HCT116 (cell line): Measurements from ENCODE around the gene ARHGEF9. TPM values are rescaled to one million over a fixed set of nuclear protein-coding genes. Genes with fewer than 3 reads are reported as not detected.

ENCODE experiments used
- ATAC-seq: fragments of 200-7000 bp; cut with Tn5 transposase; 2 replicates; pipeline ENCODE4 v1.9.1; 2020; ENCODE audit warnings: mild to moderate bottlenecking, moderate library complexity
- BruUV-seq: library from RNA; stranded (reverse); fragments of 400-500 nt; replicated peaks from 2 replicates; lab custom pipeline; 2021; lab: Mats Ljungman, UMichigan
- CTCF ChIA-PET: fragments of 300-600 bp; sonication (Branson Sonifier 250); formaldehyde crosslinking; loops from one replicate; lab custom pipeline; 2021; ENCODE audit warnings: antibody characterized with exemption; lab: Charles Lee
- POLR2A ChIA-PET: fragments of 300-600, 350-600 bp; sonication (Branson Sonifier 250); formaldehyde crosslinking; loops from one replicate; lab custom pipeline; 2021; ENCODE audit warnings: antibody characterized with exemption; lab: Charles Lee
- RAD21 ChIA-PET, 2 experiments: fragments of 300-600 bp; sonication (Branson Sonifier 250); formaldehyde crosslinking; loops; one replicate each; lab custom pipeline; 2023; ENCODE audit warnings: low total read pairs in 2 of 2; ENCODE audit not compliant: uncharacterized antibody in 2 of 2, unreplicated experiment in 2 of 2, low non-redundant PET in 1 of 2; lab: Charles Lee
- DNase-seq: peaks from one replicate; pipeline ENCODE4 v3.0.0-alpha.2; 2010; ENCODE audit warnings: low read depth, low spot score
- H2AFZ ChIP-seq: fragments of 200-600 bp; shearing (Covaris generic), sonication (generic); 2 replicates; pipeline ENCODE4 v1.6.1; 2017; ENCODE audit warnings: low read depth, mixed run types, mixed read lengths, antibody characterized with exemption, low read length; ENCODE audit not compliant: poor library complexity, severe bottlenecking
- H3K27ac ChIP-seq: 2 replicates; pipeline ENCODE4 v1.5.1; 2012; ENCODE audit warnings: low read depth, low read length
- H3K27me3 ChIP-seq: fragments of 200-600 bp; sonication (generic); 2 replicates; pipeline ENCODE4 v1.6.1; 2016; ENCODE audit warnings: mixed run types, low read length, mixed read lengths; ENCODE audit not compliant: insufficient read depth
- H3K36me3 ChIP-seq, 2 experiments: fragments of 200-500 bp in 1 of 2; fragments of 200-600 bp in 1 of 2; sonication (Bioruptor generic) in 1 of 2; sonication (generic) in 1 of 2; 2 replicates each; pipeline versions ENCODE4 v1.5.1 to v1.6.1; 2014 to 2016; ENCODE audit warnings: low read length in 2 of 2, inconsistent platforms in 1 of 2, mixed read lengths in 1 of 2, mixed run types in 1 of 2; ENCODE audit not compliant: insufficient read depth in 2 of 2, control insufficient read depth in 1 of 2
- H3K4me1 ChIP-seq, 2 experiments: fragments of 200-600 bp in 1 of 2; sonication (generic) in 1 of 2; 2 replicates each; pipeline versions ENCODE4 v1.5.1 to v1.6.1; 2012 to 2017; ENCODE audit warnings: low read length in 2 of 2, inconsistent platforms in 1 of 2, mild to moderate bottlenecking in 1 of 2, mixed read lengths in 1 of 2, mixed run types in 1 of 2, moderate library complexity in 1 of 2; ENCODE audit not compliant: insufficient read depth in 2 of 2, control insufficient read depth in 1 of 2
- H3K4me2 ChIP-seq: fragments of 200-600 bp; sonication (generic); 2 replicates; pipeline ENCODE4 v1.6.1; 2017; ENCODE audit warnings: mixed run types, low read length, mixed read lengths
- H3K4me3 ChIP-seq, 2 experiments: fragments of 200-600 bp in 1 of 2; sonication (generic) in 1 of 2; replicated peaks in 1 of 2; 2 replicates each; pipeline ENCODE4 v1.5.1; 2011 to 2016; ENCODE audit warnings: low read length in 2 of 2, control low read depth in 1 of 2, low read depth in 1 of 2, mild to moderate bottlenecking in 1 of 2, mixed read lengths in 1 of 2, mixed run types in 1 of 2
- H3K79me2 ChIP-seq: fragments of 200-600 bp; sonication (generic); 2 replicates; pipeline ENCODE4 v1.6.1; 2017; ENCODE audit warnings: mild to moderate bottlenecking, mixed run types, low read length, moderate library complexity, mixed read lengths; ENCODE audit not compliant: insufficient read depth
- H3K9ac ChIP-seq: fragments of 200-600 bp; sonication (generic); 2 replicates; pipeline ENCODE4 v1.6.1; 2016; ENCODE audit warnings: low read length, mixed read lengths
- H3K9me2 ChIP-seq: fragments of 200-600 bp; sonication (generic), shearing (Covaris generic); 2 replicates; pipeline ENCODE4 v1.6.1; 2017; ENCODE audit warnings: mixed run types, mild to moderate bottlenecking, moderate library complexity; ENCODE audit not compliant: insufficient read depth
- H3K9me3 ChIP-seq, 2 experiments: fragments of 200-500 bp in 1 of 2; fragments of 200-600 bp in 1 of 2; sonication (Bioruptor generic) in 1 of 2; sonication (generic) in 1 of 2; 2 replicates each; pipeline ENCODE4 v1.6.1; 2014 to 2017; ENCODE audit warnings: low read length in 2 of 2, mixed read lengths in 2 of 2, inconsistent platforms in 1 of 2, low read depth in 1 of 2, mild to moderate bottlenecking in 1 of 2, mixed run types in 1 of 2, moderate library complexity in 1 of 2; ENCODE audit not compliant: control insufficient read depth in 1 of 2, insufficient read depth in 1 of 2
- H4K20me1 ChIP-seq: fragments of 200-600 bp; sonication (generic), shearing (Covaris generic); 2 replicates; pipeline ENCODE4 v1.6.1; 2017; ENCODE audit warnings: mixed run types, mild to moderate bottlenecking, moderate library complexity; ENCODE audit not compliant: insufficient read depth
- CEBPB ChIP-seq: IDR thresholded peaks from 2 replicates; pipeline ENCODE4 v1.6.1; 2012; ENCODE audit warnings: low read depth
- CTCF ChIP-seq, 3 experiments: fragments of 200-600 bp in 1 of 3; sonication (generic) in 1 of 3; IDR thresholded peaks in 2 of 3; conservative IDR thresholded peaks in 1 of 3; 2 replicates each; pipeline ENCODE4 v1.5.1; 2012 to 2017; ENCODE audit warnings: low read depth in 2 of 3, low read length in 2 of 3, antibody characterized with exemption in 1 of 3, borderline replicate concordance in 1 of 3, control low read depth in 1 of 3, mild to moderate bottlenecking in 1 of 3, mixed read lengths in 1 of 3, mixed run types in 1 of 3, moderate library complexity in 1 of 3; ENCODE audit not compliant: insufficient read depth in 1 of 3
- ELF1 ChIP-seq: IDR thresholded peaks from 2 replicates; pipeline ENCODE4 v1.6.1; 2012; ENCODE audit warnings: low read depth, borderline replicate concordance
- EZH2 ChIP-seq: fragments of 200-600 bp; sonication (generic); IDR thresholded peaks from 2 replicates; pipeline ENCODE4 v1.6.1; 2017; ENCODE audit warnings: antibody characterized with exemption, mixed run types
- FOSL1 ChIP-seq: IDR thresholded peaks from 2 replicates; pipeline ENCODE4 v1.6.1; 2012; ENCODE audit warnings: low read depth
- JUND ChIP-seq: IDR thresholded peaks from 2 replicates; pipeline ENCODE4 v1.6.1; 2012
- POLR2AphosphoS5 ChIP-seq: IDR thresholded peaks from 2 replicates; pipeline ENCODE4 v1.6.1; 2011; ENCODE audit warnings: mild to moderate bottlenecking, low read depth, low read length, moderate library complexity
- RAD21 ChIP-seq: IDR thresholded peaks from 2 replicates; pipeline ENCODE4 v1.6.1; 2012; ENCODE audit warnings: low read depth, mild to moderate bottlenecking
- REST ChIP-seq: IDR thresholded peaks from 2 replicates; pipeline ENCODE4 v1.6.1; 2012; ENCODE audit warnings: low read depth
- SIN3A ChIP-seq: IDR thresholded peaks from 2 replicates; pipeline ENCODE4 v1.6.1; 2012; ENCODE audit warnings: low read depth
- SP1 ChIP-seq: IDR thresholded peaks from 2 replicates; pipeline ENCODE4 v1.6.1; 2012; ENCODE audit warnings: low read depth
- TCF7L2 ChIP-seq: IDR thresholded peaks from 2 replicates; pipeline ENCODE4 v1.7.0; 2011; ENCODE audit warnings: borderline replicate concordance, inconsistent platforms; ENCODE audit not compliant: insufficient read depth, insufficient read length; ENCODE audit errors: extremely low read depth
- ZBTB33 ChIP-seq: IDR thresholded peaks from 2 replicates; pipeline ENCODE4 v1.6.1; 2011; ENCODE audit warnings: mild to moderate bottlenecking, low read length, moderate library complexity; ENCODE audit not compliant: insufficient replicate concordance; ENCODE audit errors: extremely low read depth
- ZFX ChIP-seq: fragments of 450-650 bp; IDR thresholded peaks from 2 replicates; pipeline ENCODE4 v1.6.1; 2017
- ZNF274 ChIP-seq: fragments of 200-500 bp; sonication (Bioruptor generic); IDR thresholded peaks from 2 replicates; pipeline ENCODE4 v1.6.1; 2014; ENCODE audit warnings: mild to moderate bottlenecking, low read depth, low read length, inconsistent platforms
- intact Hi-C: fragments of 100-400 bp; cut with micrococcal nuclease; formaldehyde crosslinking; loops from 2 replicates; pipeline ENCODE4 v1.10.0; 2022
- total RNA-seq: library from RNA; stranded (reverse); gene quantifications from one replicate; pipeline ENCODE4 v1.2.1, GENCODE V29; 2021; ENCODE audit not compliant: unreplicated experiment

Gene ARHGEF9
- total RNA-seq, 1 experiment from 2014 or later = 15.0 TPM

GRCh38 chrX:63746715-63747114 is 38.3 kb downstream of the ARHGEF9 start:
- no peaks in the 10 kb centered on the region for H3K79me2 ChIP-seq
- no peaks in the 10 kb centered on the region for H3K9me3 ChIP-seq
- POLR2A ChIA-PET = no interaction called here
- no TSS peak for BruUV-seq
- DNase-seq = no peak
- no peaks in the 10 kb centered on the region for H4K20me1 ChIP-seq
- RAD21 ChIA-PET = no interaction called here
- H3K36me3 ChIP-seq = no peaks in the 10 kb centered on the region
- CTCF ChIA-PET = no interaction called here
- H3K4me2 ChIP-seq = no peak overlapping the region
- intact Hi-C loops = no loop called here
- no peaks in the 10 kb centered on the region for H3K4me1 ChIP-seq
- ATAC-seq = no peak
- no peaks in the 10 kb centered on the region for H3K27me3 ChIP-seq
- H3K9ac ChIP-seq = no peak overlapping the region
- H3K27ac ChIP-seq = no peak overlapping the region
- TF ChIP-seq JUND (no peak), TCF7L2 (no peak), SP1 (no peak), RAD21 (no peak), CEBPB (no peak), CTCF (IDR thresholded peaks at IDR 0.05 in 2 of 3, conservative IDR thresholded peaks at IDR 0.05 in 1 of 3; ENCODE audit: borderline replicate concordance in 1 of 3, insufficient read depth in 1 of 3, low read depth in 2 of 3, low read length in 2 of 3) (no peak), POLR2AphosphoS5 (no peak), FOSL1 (no peak)
- TF ChIP-seq, all 23 proteins: peak for 0
- H3K9me2 ChIP-seq = no peaks in the 10 kb centered on the region
- no peak overlapping the region for H2AFZ ChIP-seq
- no peak overlapping the region for H3K4me3 ChIP-seq

- H3K4me1 ChIP-seq = no peaks in the 10 kb centered on the region
- no peak overlapping the region for H2AFZ ChIP-seq
- intact Hi-C loops = no loop called here
- H3K4me3 ChIP-seq = no peak overlapping the region
- no peaks in the 10 kb centered on the region for H3K9me3 ChIP-seq
- H3K9ac ChIP-seq = no peak overlapping the region
- no peaks in the 10 kb centered on the region for H3K36me3 ChIP-seq
- no TSS peak for BruUV-seq
- POLR2A ChIA-PET = no interaction called here
- H3K4me2 ChIP-seq = no peak overlapping the region
- no peaks in the 10 kb centered on the region for H3K9me2 ChIP-seq
- no peaks in the 10 kb centered on the region for H4K20me1 ChIP-seq
- CTCF ChIA-PET = no interaction called here
- no peaks in the 10 kb centered on the region for H3K79me2 ChIP-seq
- RAD21 ChIA-PET = no interaction called here
- ATAC-seq (no peak), DNase-seq (no peak)
- no peaks in the 10 kb centered on the region for H3K27me3 ChIP-seq
- H3K27ac ChIP-seq = no peak overlapping the region
- TF ChIP-seq JUND (no peak), REST (no peak), FOSL1 (no peak), EZH2 (no peak), ELF1 (no peak), ZBTB33 (no peak), SIN3A (no peak), ZFX (no peak), ZNF274 (no peak)
These were observed 38.7 kb downstream of the ARHGEF9 start for GRCh38 chrX:63746278-63746677.
